Loucy (cell line): Measurements from ENCODE around the gene CCDC126.

ENCODE experiments used
- EZH2phosphoT487 ChIP-seq: fragments of 200-600 bp; IDR thresholded peaks from 2 replicates; pipeline ENCODE4 v1.6.1; 2018; ENCODE audit warnings: antibody characterized with exemption, mild to moderate bottlenecking, moderate library complexity, borderline replicate concordance
- TF ChIP-seq, protein P1 (sequence below): fragments of 200-600 bp; sonication (generic); conservative IDR thresholded peaks from 2 replicates; pipeline ENCODE4 v1.5.1; 2014; ENCODE audit warnings: mild to moderate bottlenecking, antibody characterized with exemption, low read length

DNA sequence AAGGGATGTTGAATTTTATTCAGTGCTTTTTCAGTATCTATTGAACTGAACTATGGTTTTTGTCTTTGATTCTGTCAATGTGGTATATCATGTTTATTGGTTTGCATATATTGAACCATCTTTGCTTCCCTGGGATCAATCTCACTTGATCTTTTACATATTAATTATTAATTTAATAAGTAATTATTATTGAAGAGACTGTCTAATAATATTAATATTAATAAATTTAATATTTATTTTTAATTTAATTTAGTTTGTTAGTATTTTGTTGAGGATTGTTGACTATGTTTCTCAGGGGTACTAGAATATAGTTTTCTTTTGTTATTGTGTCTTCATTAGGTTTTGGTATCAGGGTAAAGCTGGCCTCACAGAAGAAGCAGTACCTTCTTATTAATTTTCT, 38.9 kb upstream of the CCDC126 start:
- TF ChIP-seq, protein P1, sequence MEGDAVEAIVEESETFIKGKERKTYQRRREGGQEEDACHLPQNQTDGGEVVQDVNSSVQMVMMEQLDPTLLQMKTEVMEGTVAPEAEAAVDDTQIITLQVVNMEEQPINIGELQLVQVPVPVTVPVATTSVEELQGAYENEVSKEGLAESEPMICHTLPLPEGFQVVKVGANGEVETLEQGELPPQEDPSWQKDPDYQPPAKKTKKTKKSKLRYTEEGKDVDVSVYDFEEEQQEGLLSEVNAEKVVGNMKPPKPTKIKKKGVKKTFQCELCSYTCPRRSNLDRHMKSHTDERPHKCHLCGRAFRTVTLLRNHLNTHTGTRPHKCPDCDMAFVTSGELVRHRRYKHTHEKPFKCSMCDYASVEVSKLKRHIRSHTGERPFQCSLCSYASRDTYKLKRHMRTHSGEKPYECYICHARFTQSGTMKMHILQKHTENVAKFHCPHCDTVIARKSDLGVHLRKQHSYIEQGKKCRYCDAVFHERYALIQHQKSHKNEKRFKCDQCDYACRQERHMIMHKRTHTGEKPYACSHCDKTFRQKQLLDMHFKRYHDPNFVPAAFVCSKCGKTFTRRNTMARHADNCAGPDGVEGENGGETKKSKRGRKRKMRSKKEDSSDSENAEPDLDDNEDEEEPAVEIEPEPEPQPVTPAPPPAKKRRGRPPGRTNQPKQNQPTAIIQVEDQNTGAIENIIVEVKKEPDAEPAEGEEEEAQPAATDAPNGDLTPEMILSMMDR: no peak
- TF ChIP-seq EZH2phosphoT487: no peak
